K562 (cell line): ENCODE measurements around the gene EGFL7. TPM values are rescaled to one million over a fixed set of nuclear protein-coding genes. Genes with fewer than 3 reads are reported as not detected.

Source experiments
- ATAC-seq: fragments of 200-7000 bp; cut with Tn5 transposase; 3 replicates; pipeline ENCODE4 v1.9.1; 2020; ENCODE audit warnings: moderate library complexity
- BruUV-seq: library from RNA; stranded (reverse); fragments of 400-500 nt; replicated peaks from 2 replicates; lab custom pipeline; 2021; lab: Mats Ljungman, UMichigan
- CTCF ChIA-PET: fragments of 300-600 bp; formaldehyde crosslinking; extraction: SDS; loops from one replicate; lab custom pipeline; 2021; ENCODE audit warnings: low intra/inter-chr PET ratio; lab: Yijun Ruan, JAX
- POLR2A ChIA-PET: fragments of 300-600, 350-650 bp; sonication (Branson Sonifier 250); formaldehyde crosslinking; extraction: SDS; loops from one replicate; lab custom pipeline; 2021; ENCODE audit warnings: antibody characterized with exemption, inconsistent platforms; lab: Yijun Ruan, JAX
- DNase-seq, 4 experiments: peaks; one replicate each; pipeline versions ENCODE4 v3.0.0 to v3.0.0-alpha.2; 2011 to 2018; ENCODE audit warnings: low spot score in 3 of 4, mixed read lengths in 3 of 4; ENCODE audit errors: extremely low read depth in 1 of 4
- FAIRE-seq: peaks from 2 replicates; lab custom pipeline; 2011; peaks lifted over from hg19 to GRCh38; lab: Jason Lieb, UNC
- H2AFZ ChIP-seq: 2 replicates; pipeline ENCODE4 v1.6.0; 2011; ENCODE audit warnings: low read depth, low read length, control low read depth, inconsistent platforms
- H3K27ac ChIP-seq: fragments of 200-600 bp; 3 replicates; pipeline ENCODE4 v1.8.0; 2011; ENCODE audit warnings: low read depth, mild to moderate bottlenecking, control low read depth, inconsistent platforms, low read length, moderate library complexity, mixed read lengths; ENCODE audit errors: extremely low read depth
- H3K27me3 ChIP-seq, 2 experiments: fragments of 300-600 bp in 1 of 2; 2 replicates in 1 of 2; 3 replicates in 1 of 2; pipeline versions ENCODE4 v1.6.0 to v1.8.0; 2011; ENCODE audit warnings: inconsistent platforms in 2 of 2, low read length in 2 of 2, mild to moderate bottlenecking in 1 of 2, mixed read lengths in 1 of 2, moderate library complexity in 1 of 2; ENCODE audit not compliant: control insufficient read depth in 2 of 2, insufficient read depth in 2 of 2
- H3K36me3 ChIP-seq: fragments of 300-600 bp; 3 replicates; pipeline ENCODE4 v1.8.0; 2011; ENCODE audit warnings: mild to moderate bottlenecking, low read length, inconsistent platforms; ENCODE audit not compliant: control insufficient read depth, insufficient read depth
- H3K4me1 ChIP-seq, 2 experiments: fragments of 200-600 bp in 1 of 2; replicated peaks in 1 of 2; 2 replicates in 1 of 2; 3 replicates in 1 of 2; pipeline versions ENCODE4 v1.5.1 to v1.8.0; 2011; ENCODE audit warnings: inconsistent platforms in 2 of 2, low read length in 2 of 2, mild to moderate bottlenecking in 1 of 2, mixed read lengths in 1 of 2, moderate library complexity in 1 of 2; ENCODE audit not compliant: control insufficient read depth in 2 of 2, insufficient read depth in 2 of 2
- H3K4me2 ChIP-seq: 2 replicates; pipeline ENCODE4 v1.6.1; 2011; ENCODE audit warnings: low read length, control low read depth, inconsistent platforms, mixed read lengths; ENCODE audit not compliant: insufficient read depth
- H3K4me3 ChIP-seq: fragments of 200-600 bp; sonication (generic), shearing (Covaris generic); 2 replicates; pipeline ENCODE4 v1.5.1; 2016; ENCODE audit warnings: control low read depth, inconsistent platforms
- H3K79me2 ChIP-seq: fragments of 200-600 bp; 3 replicates; pipeline ENCODE4 v1.8.0; 2011; ENCODE audit warnings: low read length, inconsistent platforms; ENCODE audit not compliant: control insufficient read depth, insufficient read depth
- H3K9ac ChIP-seq, 2 experiments: 2 replicates each; pipeline versions ENCODE4 v1.6.0 to v1.6.1; 2011; ENCODE audit warnings: low read depth in 2 of 2, low read length in 2 of 2, control low read depth in 1 of 2, inconsistent platforms in 1 of 2, mild to moderate bottlenecking in 1 of 2, mixed read lengths in 1 of 2; ENCODE audit not compliant: insufficient read depth in 1 of 2
- H3K9me1 ChIP-seq: one replicate; pipeline ENCODE4 v1.6.0; 2011; ENCODE audit warnings: inconsistent platforms, mild to moderate bottlenecking, low read length, moderate library complexity; ENCODE audit not compliant: control insufficient read depth, insufficient read depth
- H3K9me3 ChIP-seq: replicated peaks from 2 replicates; pipeline ENCODE4 v1.5.1; 2011; ENCODE audit warnings: low read depth, low read length, inconsistent platforms; ENCODE audit not compliant: control insufficient read depth, insufficient read depth
- H4K20me1 ChIP-seq: replicated peaks from 2 replicates; pipeline ENCODE4 v1.6.1; 2011; ENCODE audit warnings: low read length, inconsistent platforms, mixed read lengths; ENCODE audit not compliant: control insufficient read depth, insufficient read depth
- BCOR ChIP-seq: fragments of 450-650 bp; IDR thresholded peaks from 2 replicates; pipeline ENCODE4 v1.6.1; 2016
- NFIC ChIP-seq: fragments of 450-650 bp; IDR thresholded peaks from 2 replicates; pipeline ENCODE4 v1.6.1; 2017; ENCODE audit warnings: mild to moderate bottlenecking, inconsistent platforms
- RB1 ChIP-seq: fragments of 450-650 bp; IDR thresholded peaks from 2 replicates; pipeline ENCODE4 v1.6.1; 2017; ENCODE audit warnings: low read depth, mild to moderate bottlenecking
- ZNF431 ChIP-seq: sonication (generic); formaldehyde crosslinking; IDR thresholded peaks from 2 replicates; pipeline ENCODE4 v1.8.0; 2022; ENCODE audit warnings: mild to moderate bottlenecking, missing genetic modification reagents
- WGBS: fragments of 100-300 bp; shearing (Covaris generic); methylation state at CpG from one replicate; pipeline ENCODE4 v1.1.6; 2016; ENCODE audit warnings: low coverage, mixed read lengths; ENCODE audit not compliant: insufficient coverage; ENCODE audit errors: missing lambda C conversion rate; 5-methylcytosine and 5-hydroxymethylcytosine counted together
- in situ Hi-C: fragments of 300-500 bp; cut with MboI; formaldehyde crosslinking; loops from 4 replicates; pipeline ENCODE4 v1.15.0; 2018; ENCODE audit warnings: inconsistent platforms, mixed read lengths
- intact Hi-C: fragments of 100-400 bp; cut with micrococcal nuclease; formaldehyde crosslinking; loops from 2 replicates; pipeline ENCODE4 v1.14.2; 2022
- polyA plus RNA-seq, 8 experiments: library from polyadenylated mRNA; depleted of rRNA in 4 of 8; stranded (reverse) in 5 of 8; unstranded in 3 of 8; fragments of >200 nt; fragmentation: Nextera tagmentation in 2 of 8; fragmentation: Illumina TruSeq in 1 of 8; extraction: Ambion mirVana in 2 of 8; extraction: Trizol in 1 of 8; gene quantifications; 2 replicates each; pipeline versions ENCODE4 v1.2.1 to v1.2.3, GENCODE V29; 2011 to 2014; ENCODE audit warnings: inconsistent platforms in 1 of 8, missing spikeins in 1 of 8
- total RNA-seq, 7 experiments: library from RNA; depleted of rRNA in 6 of 7; stranded (reverse); fragments of >200 nt in 6 of 7; fragmentation: Illumina TruSeq in 2 of 7; extraction: Trizol in 2 of 7; gene quantifications; 2 replicates each; pipeline versions ENCODE4 v1.2.1 to v1.2.3, GENCODE V29; 2011 to 2021; ENCODE audit warnings: low replicate concordance in 1 of 7
- TF ChIP-seq, protein P1 (sequence below), 2 experiments: fragments of 250-450 bp in 1 of 2; fragments of 450-650 bp in 1 of 2; sonication (Bioruptor Pico) in 1 of 2; IDR thresholded peaks; 2 replicates each; pipeline versions ENCODE4 v1.6.1 to v1.8.0; 2016 to 2021; ENCODE audit warnings: mild to moderate bottlenecking in 2 of 2, moderate library complexity in 2 of 2, missing compliant biosample characterization in 1 of 2, missing genetic modification characterization in 1 of 2
- TF ChIP-seq, protein P2 (sequence below), 2 experiments: fragments of 450-650 bp in 1 of 2; sonication (generic) in 1 of 2; formaldehyde crosslinking; conservative IDR thresholded peaks; 2 replicates each; pipeline versions ENCODE4 v1.4.0 to v1.8.1; 2020 to 2022; ENCODE audit warnings: mild to moderate bottlenecking in 1 of 2, missing genetic modification reagents in 1 of 2

EGFL7 gene
- total and polyA plus RNA-seq, 9 of the 15 experiments (the other 6 are each of a cell fraction or from before 2014, with no cell fraction given), result 1.5 to 286 (median 55.5) TPM

DNA sequence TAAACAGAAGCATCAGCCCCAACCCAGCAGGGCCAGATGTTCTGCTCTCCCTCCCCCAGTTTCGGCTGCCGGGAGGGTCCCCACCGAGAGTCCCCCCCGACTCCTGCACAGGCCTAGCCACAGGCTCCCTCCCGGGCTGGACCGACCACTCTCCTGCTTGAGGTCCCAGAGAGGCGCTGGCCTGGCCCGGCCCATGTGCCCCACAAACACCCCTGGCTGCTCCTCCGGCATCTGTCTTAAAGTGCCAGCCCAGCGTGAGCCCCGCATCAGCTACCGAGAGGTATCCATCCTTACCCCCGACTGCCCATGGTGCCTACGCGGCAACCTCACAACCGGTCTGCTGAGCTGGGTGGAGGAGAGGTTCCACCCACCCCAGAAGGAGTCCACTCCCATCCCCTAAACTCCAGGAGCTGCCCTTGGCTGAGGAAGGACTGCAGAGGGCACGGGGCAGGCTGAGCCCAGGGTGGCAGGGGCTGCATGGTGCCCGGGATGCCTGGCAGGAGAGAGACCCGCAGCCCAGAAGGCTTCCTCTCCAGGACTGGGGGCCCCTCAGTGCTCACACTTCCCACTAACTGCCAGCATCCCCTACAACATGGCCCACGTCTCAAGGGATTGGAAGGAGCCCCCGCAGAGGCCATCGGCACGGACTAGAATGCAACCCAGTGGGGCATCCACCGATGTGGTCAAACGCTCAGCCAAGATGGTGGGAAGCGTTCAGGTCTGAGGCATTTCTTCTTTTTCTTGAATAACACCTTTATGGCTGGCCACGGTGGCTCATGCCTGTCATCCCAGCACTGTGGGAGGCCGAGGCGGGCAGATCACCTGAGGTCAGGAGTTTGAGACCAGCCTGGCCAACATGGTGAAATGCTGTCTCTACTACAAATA is 15.6 kb upstream of the EGFL7 start (continued):
- TF ChIP-seq, protein P1, sequence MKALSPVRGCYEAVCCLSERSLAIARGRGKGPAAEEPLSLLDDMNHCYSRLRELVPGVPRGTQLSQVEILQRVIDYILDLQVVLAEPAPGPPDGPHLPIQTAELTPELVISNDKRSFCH (CRISPR knock-in tag; IDR thresholded peaks at IDR 0.05), result no peak
- TF ChIP-seq, protein P1 (tag; IDR thresholded peaks at IDR 0.05), result 0 out of 2 replicates have a peak, but pooled peaks have one; percentile 28

DNA sequence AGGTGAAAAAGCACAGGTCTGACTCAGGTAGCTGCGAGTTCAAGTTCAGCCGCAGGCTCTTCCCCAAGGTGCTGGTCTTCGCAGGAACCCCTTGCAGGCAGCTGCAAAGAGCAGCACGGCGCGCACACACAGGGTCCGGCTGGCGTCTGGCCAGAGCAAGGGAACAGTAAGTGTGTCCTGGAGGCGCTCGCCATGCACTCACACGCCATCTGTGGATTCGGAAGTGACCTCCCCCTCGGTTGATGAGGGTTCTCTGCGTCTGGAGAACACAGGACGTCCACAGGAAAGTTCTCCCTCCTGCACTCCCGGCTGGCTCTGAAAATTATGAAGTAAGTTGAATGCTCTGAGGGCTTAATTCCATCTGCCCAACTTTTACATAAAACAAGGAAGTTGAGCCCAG is 14.0 kb upstream of the EGFL7 start:
- in situ Hi-C loops (loop anchor here (25.0 kb wide), 1 partner anchor 311 kb away; the partner anchor contains the start of gene GPSM1), intact Hi-C loops (loop anchor here (5.0 kb wide), 1 partner anchor 44 kb away; no protein-coding TSS in a partner anchor)
- ChIA-PET POLR2A (interaction anchor here (1.8 kb wide), 1 partner anchor 24 kb away, joined by 6 read pairs; no protein-coding TSS in a partner anchor), CTCF (no interaction called here)
- H3K9ac ChIP-seq, result peak overlapping the region; percentile 17 to 79; a peak in 3 of 4 replicates
- peaks cover 37 to 45% of the 10 kb centered on the region in 2 experiments for H3K4me1 ChIP-seq
- H3K27me3 ChIP-seq, result no peaks in the 10 kb centered on the region
- no TSS peak for BruUV-seq
- DNase-seq (peak in 1 of 4 experiments; percentile 49), ATAC-seq (no peak), FAIRE-seq (no peak)
- no peaks in the 10 kb centered on the region for H4K20me1 ChIP-seq
- TF ChIP-seq, protein P2, sequence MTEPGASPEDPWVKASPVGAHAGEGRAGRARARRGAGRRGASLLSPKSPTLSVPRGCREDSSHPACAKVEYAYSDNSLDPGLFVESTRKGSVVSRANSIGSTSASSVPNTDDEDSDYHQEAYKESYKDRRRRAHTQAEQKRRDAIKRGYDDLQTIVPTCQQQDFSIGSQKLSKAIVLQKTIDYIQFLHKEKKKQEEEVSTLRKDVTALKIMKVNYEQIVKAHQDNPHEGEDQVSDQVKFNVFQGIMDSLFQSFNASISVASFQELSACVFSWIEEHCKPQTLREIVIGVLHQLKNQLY (CRISPR knock-in tag; conservative IDR thresholded peaks at IDR 0.05), result no peak
- TF ChIP-seq RB1 (0 out of 2 replicates have a peak, but pooled peaks have one; percentile 19), BCOR (0 out of 2 replicates have a peak, but pooled peaks have one; percentile 15), ZNF431 (CRISPR knock-in tag) (no peak), NFIC (peak; percentile 79)
- peak overlapping the region; percentile 11; the same call in 1 of the 3 replicates for H3K27ac ChIP-seq
- H2AFZ ChIP-seq, result peak overlapping the region; percentile 89
- 57% methylated on average over 14 of the region's 16 CpGs for WGBS
- no peaks in the 10 kb centered on the region for H3K9me3 ChIP-seq
- H3K36me3 ChIP-seq, result no peaks in the 10 kb centered on the region
- peak overlapping the region; percentile 54 for H3K4me2 ChIP-seq
- H3K4me3 ChIP-seq, result no peak overlapping the region
- H3K9me1 ChIP-seq, result no peaks in the 10 kb centered on the region
- peaks cover 31% of the 10 kb centered on the region for H3K79me2 ChIP-seq
